H9 (cell line): ENCODE data around the gene CTU2. TPM values are rescaled to one million over a fixed set of nuclear protein-coding genes. Genes with fewer than 3 reads are reported as not detected.

ENCODE experiments used
- DNase-seq: peaks from one replicate; pipeline ENCODE4 v3.0.0-alpha.2; 2017
- H2AFZ ChIP-seq: one replicate; pipeline ENCODE4 v1.6.1; 2013; ENCODE audit warnings: mild to moderate bottlenecking, low read length, control low read depth, moderate library complexity
- H2AK5ac ChIP-seq: 2 replicates; pipeline ENCODE4 v1.6.1; 2013; ENCODE audit warnings: low read length, control low read depth, mixed read lengths; ENCODE audit not compliant: insufficient read length
- H2BK120ac ChIP-seq: one replicate; pipeline ENCODE4 v1.6.1; 2013; ENCODE audit warnings: low read depth, mild to moderate bottlenecking, low read length, control low read depth, inconsistent platforms; ENCODE audit not compliant: poor library complexity, severe bottlenecking
- H2BK12ac ChIP-seq: 2 replicates; pipeline ENCODE4 v1.6.1; 2013; ENCODE audit warnings: low read length, control low read depth, mixed read lengths, low read depth; ENCODE audit not compliant: insufficient read length
- H2BK15ac ChIP-seq: 2 replicates; pipeline ENCODE4 v1.6.1; 2013; ENCODE audit warnings: low read depth, low read length, control low read depth
- H2BK20ac ChIP-seq: one replicate; pipeline ENCODE4 v1.6.1; 2013; ENCODE audit warnings: low read depth, mild to moderate bottlenecking, low read length, control low read depth, inconsistent platforms; ENCODE audit not compliant: poor library complexity, severe bottlenecking
- H2BK5ac ChIP-seq: 2 replicates; pipeline ENCODE4 v1.6.1; 2013; ENCODE audit warnings: low read length, control low read depth, mixed read lengths; ENCODE audit not compliant: insufficient read length
- H3K14ac ChIP-seq: 2 replicates; pipeline ENCODE4 v1.6.1; 2013; ENCODE audit warnings: low read length, control low read depth; ENCODE audit not compliant: insufficient read depth
- H3K18ac ChIP-seq: 2 replicates; pipeline ENCODE4 v1.6.1; 2013; ENCODE audit warnings: low read depth, mild to moderate bottlenecking, mixed read lengths, low read length, control low read depth; ENCODE audit not compliant: insufficient read length
- H3K23ac ChIP-seq: 2 replicates; pipeline ENCODE4 v1.6.1; 2013; ENCODE audit warnings: low read length, control low read depth, mixed read lengths, low read depth; ENCODE audit not compliant: insufficient read length
- H3K23me2 ChIP-seq: 2 replicates; pipeline ENCODE4 v1.6.1; 2013; ENCODE audit warnings: low read depth, mild to moderate bottlenecking, mixed read lengths, low read length, control low read depth; ENCODE audit not compliant: insufficient read length, poor library complexity, severe bottlenecking
- H3K27ac ChIP-seq: 2 replicates; pipeline ENCODE4 v1.5.1; 2013; ENCODE audit warnings: low read length, control low read depth, mixed read lengths, low read depth; ENCODE audit not compliant: insufficient read length
- H3K27me3 ChIP-seq: 2 replicates; pipeline ENCODE4 v1.6.1; 2013; ENCODE audit warnings: low read length, control low read depth, inconsistent platforms; ENCODE audit not compliant: insufficient read depth
- H3K4ac ChIP-seq: 2 replicates; pipeline ENCODE4 v1.6.1; 2013; ENCODE audit warnings: low read depth, mild to moderate bottlenecking, control low read depth, inconsistent platforms, low read length, moderate library complexity
- H3K4me1 ChIP-seq: 2 replicates; pipeline ENCODE4 v1.6.1; 2013; ENCODE audit warnings: low read length, control low read depth, inconsistent platforms; ENCODE audit not compliant: insufficient read depth
- H3K4me2 ChIP-seq: 2 replicates; pipeline ENCODE4 v1.6.1; 2013; ENCODE audit warnings: low read length, control low read depth, mixed read lengths; ENCODE audit not compliant: insufficient read length, insufficient read depth
- H3K56ac ChIP-seq: 2 replicates; pipeline ENCODE4 v1.6.1; 2013; ENCODE audit warnings: low read depth, mild to moderate bottlenecking, mixed read lengths, low read length, control low read depth; ENCODE audit not compliant: insufficient read length
- H3K79me1 ChIP-seq: 2 replicates; pipeline ENCODE4 v1.6.1; 2013; ENCODE audit warnings: low read depth, mild to moderate bottlenecking, moderate library complexity, low read length, control low read depth, inconsistent platforms; ENCODE audit not compliant: insufficient read depth, poor library complexity, severe bottlenecking
- H3K79me2 ChIP-seq: 2 replicates; pipeline ENCODE4 v1.6.1; 2013; ENCODE audit warnings: low read length, control low read depth, inconsistent platforms; ENCODE audit not compliant: insufficient read depth
- H3K9ac ChIP-seq: 2 replicates; pipeline ENCODE4 v1.6.1; 2013; ENCODE audit warnings: low read length, control low read depth, mixed read lengths; ENCODE audit not compliant: insufficient read length; ENCODE audit errors: extremely low read depth
- H3K9me3 ChIP-seq: one replicate; pipeline ENCODE4 v1.6.1; 2013; ENCODE audit warnings: low read depth, low read length, inconsistent platforms; ENCODE audit not compliant: control insufficient read depth
- H3T11ph ChIP-seq: one replicate; pipeline ENCODE4 v1.6.1; 2013; ENCODE audit warnings: mild to moderate bottlenecking, low read length, control low read depth, inconsistent platforms
- H4K20me1 ChIP-seq: one replicate; pipeline ENCODE4 v1.6.1; 2013; ENCODE audit not compliant: control insufficient read depth, insufficient read length, insufficient read depth
- H4K5ac ChIP-seq: 2 replicates; pipeline ENCODE4 v1.6.1; 2013; ENCODE audit warnings: low read depth, mild to moderate bottlenecking, mixed read lengths, low read length, control low read depth; ENCODE audit not compliant: insufficient read length
- H4K8ac ChIP-seq: replicated peaks from 2 replicates; pipeline ENCODE4 v1.6.1; 2013; ENCODE audit warnings: low read length, control low read depth, mixed read lengths, low read depth; ENCODE audit not compliant: insufficient read length
- H4K91ac ChIP-seq: 2 replicates; pipeline ENCODE4 v1.6.1; 2013; ENCODE audit warnings: low read depth, mild to moderate bottlenecking, moderate library complexity, mixed read lengths, low read length, control low read depth; ENCODE audit not compliant: insufficient read length
- H3K27ac Mint-ChIP-seq, 3 experiments: 2 replicates in 2 of 3; 3 replicates in 1 of 3; pipeline ENCODE4 v1.8.0; 2020 to 2021; ENCODE audit warnings: mixed read lengths in 3 of 3, mild to moderate bottlenecking in 1 of 3, moderate library complexity in 1 of 3
- H3K27me3 Mint-ChIP-seq: 2 replicates; pipeline ENCODE4 v1.8.0; 2021; ENCODE audit warnings: low read depth, mild to moderate bottlenecking, moderate library complexity, mixed read lengths
- H3K36me3 Mint-ChIP-seq, 3 experiments: 2 replicates in 2 of 3; 3 replicates in 1 of 3; pipeline ENCODE4 v1.8.0; 2020 to 2021; ENCODE audit warnings: low read depth in 3 of 3, mixed read lengths in 3 of 3; ENCODE audit not compliant: insufficient read depth in 1 of 3
- H3K4me1 Mint-ChIP-seq, 2 experiments: 2 replicates each; pipeline ENCODE4 v1.8.0; 2020; ENCODE audit warnings: mixed read lengths in 2 of 2
- H3K4me3 Mint-ChIP-seq, 2 experiments: 2 replicates in 1 of 2; 3 replicates in 1 of 2; pipeline ENCODE4 v1.8.0; 2020 to 2021; ENCODE audit warnings: mild to moderate bottlenecking in 2 of 2, mixed read lengths in 2 of 2, moderate library complexity in 1 of 2
- H3K9me3 Mint-ChIP-seq, 2 experiments: 2 replicates in 1 of 2; 3 replicates in 1 of 2; pipeline ENCODE4 v1.8.0; 2020; ENCODE audit warnings: mild to moderate bottlenecking in 2 of 2, mixed read lengths in 2 of 2, moderate library complexity in 1 of 2
- CTCF ChIP-seq: fragments of 200-600 bp; sonication (generic); conservative IDR thresholded peaks from 3 replicates; pipeline ENCODE4 v1.8.0; 2021; ENCODE audit warnings: antibody characterized with exemption, mild to moderate bottlenecking
- WGBS: extraction: QIAGEN DNeasy Blood & Tissue Kit; methylation state at CpG from one replicate; pipeline ENCODE4 v1.1.7; 2013; ENCODE audit warnings: missing lambda C conversion rate, low lambda C conversion rate, mixed read lengths; ENCODE audit not compliant: insufficient read length; ENCODE audit errors: extremely low coverage; 5-methylcytosine and 5-hydroxymethylcytosine counted together
- total RNA-seq: library from RNA; stranded (reverse); gene quantifications from 2 replicates; pipeline ENCODE4 v1.2.1, GENCODE V29; 2021

CTU2 gene
- total RNA-seq, 1 experiment from 2014 or later: 32.8 TPM

- Histone ChIP-seq H2BK20ac (no peak overlapping the region), H3K27ac (no peak overlapping the region), H3K9ac (no peak overlapping the region), H2AK5ac (no peak overlapping the region), H3K4ac (no peak overlapping the region), H2BK12ac (no peak overlapping the region), H3K23ac (no peak overlapping the region), H3K18ac (no peak overlapping the region), H4K5ac (no peak overlapping the region), H2BK120ac (no peak overlapping the region), H3K79me2 (no peaks in the 10 kb centered on the region), H3K9me3 (no peaks in the 10 kb centered on the region), H3K56ac (no peak overlapping the region), H2AFZ (no peak overlapping the region), H3K23me2 (no peaks in the 10 kb centered on the region), H4K91ac (no peak overlapping the region), H3K14ac (no peak overlapping the region), H3K4me1 (no peaks in the 10 kb centered on the region), H2BK5ac (no peak overlapping the region), H3K4me2 (no peak overlapping the region), H4K20me1 (no peaks in the 10 kb centered on the region), H2BK15ac (no peak overlapping the region), H3K27me3 (no peaks in the 10 kb centered on the region), H4K8ac (no peak overlapping the region), H3K79me1 (no peaks in the 10 kb centered on the region), H3T11ph (no peak overlapping the region)
- Mint-ChIP-seq H3K4me3 (no peak overlapping the region), H3K9me3 (no peaks in the 10 kb centered on the region), H3K27me3 (no peaks in the 10 kb centered on the region), H3K4me1 (no peaks in the 10 kb centered on the region), H3K27ac (no peak overlapping the region), H3K36me3 (peaks cover 12 to 43% (median 40%) of the 10 kb centered on the region in 3 experiments; a peak in 6 of 7 replicates)
- DNase-seq: no peak
- TF ChIP-seq CTCF: no peak
- no CpG with 5 or more reads among the region's 11 CpGs for WGBS
Observed at GRCh38 chr16:88718178-88718577, 11.9 kb downstream of the CTU2 start.
